ENCODE results near the gene MAP3K7. TPM values are rescaled to one million over a fixed set of nuclear protein-coding genes. Genes with fewer than 3 reads are reported as not detected.

MAP3K7 gene
- total RNA-seq, 2 donors from 2014 or later = 40.1 to 50.9 TPM

DNA sequence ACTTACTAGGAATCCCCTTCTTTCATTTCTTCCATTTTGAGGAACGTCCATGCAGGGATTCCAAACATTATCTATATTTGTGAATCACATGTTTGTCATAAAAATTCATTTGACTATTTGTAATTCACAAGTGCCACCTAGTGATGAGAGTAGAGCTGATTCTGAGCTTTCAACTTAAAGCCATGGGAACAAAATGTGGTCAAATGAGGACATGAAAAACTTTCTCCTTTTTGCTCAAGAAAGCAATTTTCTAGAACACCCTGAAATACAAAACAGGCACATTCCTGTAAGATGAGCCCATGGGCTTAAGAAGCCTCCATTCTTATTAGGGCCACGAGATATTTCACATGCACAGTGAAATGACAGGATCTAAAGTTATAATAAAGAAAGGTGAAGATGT, 12.3 kb downstream of the MAP3K7 start:
- H3K27me3 ChIP-seq (ENCODE audit: control insufficient read depth, insufficient read depth, low read length, poor library complexity, severe bottlenecking) = no peaks in the 10 kb centered on the region
- peaks cover 20% of the 10 kb centered on the region for H3K36me3 ChIP-seq (ENCODE audit: control insufficient read depth, insufficient read depth, low read length)
- no peaks in the 10 kb centered on the region for H3K9me3 Mint-ChIP-seq
- H3K4me1 Mint-ChIP-seq = peaks cover 3% of the 10 kb centered on the region
- DNase-seq = no peak
- H3K9me3 ChIP-seq (ENCODE audit: control insufficient read depth, low read length) = no peaks in the 10 kb centered on the region
- H3K36me3 Mint-ChIP-seq (ENCODE audit: low read depth) = peaks cover 4% of the 10 kb centered on the region
- H3K4me3 Mint-ChIP-seq = no peak overlapping the region
- H3K27ac ChIP-seq (ENCODE audit: low read depth, low read length) = no peak overlapping the region
- no peak overlapping the region for H3K9ac ChIP-seq (ENCODE audit: extremely low read depth, low read length, poor library complexity, severe bottlenecking)
- no peak overlapping the region for H3K4me3 ChIP-seq (ENCODE audit: low read length)
- no peak for TF ChIP-seq CTCF (conservative IDR thresholded peaks at IDR 0.05)
- H3K27ac Mint-ChIP-seq = no peak overlapping the region
- H3K4me1 ChIP-seq (ENCODE audit: control insufficient read depth, insufficient read depth, low read length) = no peaks in the 10 kb centered on the region
- 96 to 100% methylated on average over 1 to 2 of the region's 2 CpGs for WGBS, 2 experiments (ENCODE audit: insufficient coverage in 1 of 2, insufficient read length in 1 of 2)
- H3K27me3 Mint-ChIP-seq (ENCODE audit: insufficient read depth) = no peaks in the 10 kb centered on the region

GRCh38 chr6:90573624-90574023, 13.2 kb downstream of the MAP3K7 start:
- Mint-ChIP-seq H3K4me1 (peaks cover 1% of the 10 kb centered on the region), H3K27ac (no peak overlapping the region), H3K27me3 (ENCODE audit: insufficient read depth) (no peaks in the 10 kb centered on the region), H3K9me3 (no peaks in the 10 kb centered on the region), H3K36me3 (ENCODE audit: low read depth) (peaks cover 11% of the 10 kb centered on the region), H3K4me3 (no peak overlapping the region)
- TF ChIP-seq CTCF (conservative IDR thresholded peaks at IDR 0.05) = no peak
- Histone ChIP-seq H3K9me3 (ENCODE audit: control insufficient read depth, low read length) (no peaks in the 10 kb centered on the region), H3K4me3 (ENCODE audit: low read length) (no peak overlapping the region), H3K27ac (ENCODE audit: low read depth, low read length) (no peak overlapping the region), H3K36me3 (ENCODE audit: control insufficient read depth, insufficient read depth, low read length) (peaks cover 30% of the 10 kb centered on the region), H3K9ac (ENCODE audit: extremely low read depth, low read length, poor library complexity, severe bottlenecking) (no peak overlapping the region), H3K27me3 (ENCODE audit: control insufficient read depth, insufficient read depth, low read length, poor library complexity, severe bottlenecking) (no peaks in the 10 kb centered on the region), H3K4me1 (ENCODE audit: control insufficient read depth, insufficient read depth, low read length) (no peaks in the 10 kb centered on the region)
- 60 to 71% methylated on average over 1 of the region's 1 CpG for WGBS, 2 experiments (ENCODE audit: insufficient coverage in 1 of 2, insufficient read length in 1 of 2)
- no peak for DNase-seq

- no peaks in the 10 kb centered on the region for H3K27me3 Mint-ChIP-seq (ENCODE audit: insufficient read depth)
- TF ChIP-seq CTCF (conservative IDR thresholded peaks at IDR 0.05) = no peak
- Histone ChIP-seq H3K27ac (ENCODE audit: low read depth, low read length) (no peak overlapping the region), H3K4me1 (ENCODE audit: control insufficient read depth, insufficient read depth, low read length) (no peaks in the 10 kb centered on the region), H3K36me3 (ENCODE audit: control insufficient read depth, insufficient read depth, low read length) (peaks cover 37% of the 10 kb centered on the region), H3K4me3 (ENCODE audit: low read length) (no peak overlapping the region), H3K9me3 (ENCODE audit: control insufficient read depth, low read length) (no peaks in the 10 kb centered on the region), H3K9ac (ENCODE audit: extremely low read depth, low read length, poor library complexity, severe bottlenecking) (no peak overlapping the region), H3K27me3 (ENCODE audit: control insufficient read depth, insufficient read depth, low read length, poor library complexity, severe bottlenecking) (no peaks in the 10 kb centered on the region)
- no peak for DNase-seq
- H3K36me3 Mint-ChIP-seq (ENCODE audit: low read depth) = peaks cover 18% of the 10 kb centered on the region
- H3K4me3 Mint-ChIP-seq = no peak overlapping the region
- H3K27ac Mint-ChIP-seq = no peak overlapping the region
- 91 to 100% methylated on average over 1 to 2 of the region's 2 CpGs for WGBS, 2 experiments (ENCODE audit: insufficient coverage in 1 of 2, insufficient read length in 1 of 2)
- no peaks in the 10 kb centered on the region for H3K9me3 Mint-ChIP-seq
- H3K4me1 Mint-ChIP-seq = peaks cover 1% of the 10 kb centered on the region
These were observed 14.0 kb downstream of the MAP3K7 start for GRCh38 chr6:90572856-90573255.

Measured in endodermal cell (in vitro differentiated cells).